ENCODE results near the gene SPATA13.

DNA sequence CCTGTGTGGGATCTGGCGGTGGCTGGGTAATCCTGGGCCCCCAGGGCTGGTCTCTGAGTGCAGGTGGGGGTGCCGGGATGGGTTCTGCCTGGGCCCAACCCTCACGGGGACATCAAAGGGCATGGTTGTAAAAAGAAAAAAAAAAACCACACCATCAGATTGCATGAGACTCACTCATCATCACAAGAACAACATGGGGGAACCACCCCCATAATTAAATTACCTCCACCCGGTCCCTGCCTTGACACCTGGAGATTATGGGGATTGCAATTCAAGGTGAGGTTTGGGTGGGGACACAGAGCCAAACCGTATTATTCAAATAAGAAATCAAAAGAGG, 163.2 kb downstream of the SPATA13 start:
- TF ChIP-seq TOX (CRISPR knock-in tag; IDR thresholded peaks at IDR 0.05; ENCODE audit: borderline replicate concordance) (no peak), ZFP30 (CRISPR knock-in tag; IDR thresholded peaks at IDR 0.05) (no peak), PATZ1 (CRISPR knock-in tag; IDR thresholded peaks at IDR 0.05; ENCODE audit: borderline replicate concordance) (no peak), SNAI2 (CRISPR knock-in tag; IDR thresholded peaks at IDR 0.05) (no peak), ARNTL (CRISPR knock-in tag; IDR thresholded peaks at IDR 0.05; ENCODE audit: borderline replicate concordance, low read depth) (no peak)
- TF ChIP-seq, protein P1, sequence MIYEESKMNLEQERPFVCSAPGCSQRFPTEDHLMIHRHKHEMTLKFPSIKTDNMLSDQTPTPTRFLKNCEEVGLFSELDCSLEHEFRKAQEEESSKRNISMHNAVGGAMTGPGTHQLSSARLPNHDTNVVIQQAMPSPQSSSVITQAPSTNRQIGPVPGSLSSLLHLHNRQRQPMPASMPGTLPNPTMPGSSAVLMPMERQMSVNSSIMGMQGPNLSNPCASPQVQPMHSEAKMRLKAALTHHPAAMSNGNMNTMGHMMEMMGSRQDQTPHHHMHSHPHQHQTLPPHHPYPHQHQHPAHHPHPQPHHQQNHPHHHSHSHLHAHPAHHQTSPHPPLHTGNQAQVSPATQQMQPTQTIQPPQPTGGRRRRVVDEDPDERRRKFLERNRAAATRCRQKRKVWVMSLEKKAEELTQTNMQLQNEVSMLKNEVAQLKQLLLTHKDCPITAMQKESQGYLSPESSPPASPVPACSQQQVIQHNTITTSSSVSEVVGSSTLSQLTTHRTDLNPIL (CRISPR knock-in tag; IDR thresholded peaks at IDR 0.05; ENCODE audit: low read depth) = no peak
- TF ChIP-seq, protein P2, sequence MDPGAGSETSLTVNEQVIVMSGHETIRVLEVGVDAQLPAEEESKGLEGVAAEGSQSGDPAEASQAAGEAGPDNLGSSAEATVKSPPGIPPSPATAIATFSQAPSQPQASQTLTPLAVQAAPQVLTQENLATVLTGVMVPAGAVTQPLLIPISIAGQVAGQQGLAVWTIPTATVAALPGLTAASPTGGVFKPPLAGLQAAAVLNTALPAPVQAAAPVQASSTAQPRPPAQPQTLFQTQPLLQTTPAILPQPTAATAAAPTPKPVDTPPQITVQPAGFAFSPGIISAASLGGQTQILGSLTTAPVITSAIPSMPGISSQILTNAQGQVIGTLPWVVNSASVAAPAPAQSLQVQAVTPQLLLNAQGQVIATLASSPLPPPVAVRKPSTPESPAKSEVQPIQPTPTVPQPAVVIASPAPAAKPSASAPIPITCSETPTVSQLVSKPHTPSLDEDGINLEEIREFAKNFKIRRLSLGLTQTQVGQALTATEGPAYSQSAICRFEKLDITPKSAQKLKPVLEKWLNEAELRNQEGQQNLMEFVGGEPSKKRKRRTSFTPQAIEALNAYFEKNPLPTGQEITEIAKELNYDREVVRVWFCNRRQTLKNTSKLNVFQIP (CRISPR knock-in tag; IDR thresholded peaks at IDR 0.05; ENCODE audit: borderline replicate concordance, low read depth) = no peak

Measured in SK-N-SH treated with all-trans-retinoic acid at 6 μM for 48 hours (cell line).